Measurements from ENCODE around the gene EPB41L3. TPM values are rescaled to one million over a fixed set of nuclear protein-coding genes. Genes with fewer than 3 reads are reported as not detected.

Gene EPB41L3
- total RNA-seq, 1 experiment from 2014 or later, result 0.36 TPM

- ChIA-PET POLR2A (no interaction called here), CTCF (no interaction called here)
- TF ChIP-seq, protein P1, sequence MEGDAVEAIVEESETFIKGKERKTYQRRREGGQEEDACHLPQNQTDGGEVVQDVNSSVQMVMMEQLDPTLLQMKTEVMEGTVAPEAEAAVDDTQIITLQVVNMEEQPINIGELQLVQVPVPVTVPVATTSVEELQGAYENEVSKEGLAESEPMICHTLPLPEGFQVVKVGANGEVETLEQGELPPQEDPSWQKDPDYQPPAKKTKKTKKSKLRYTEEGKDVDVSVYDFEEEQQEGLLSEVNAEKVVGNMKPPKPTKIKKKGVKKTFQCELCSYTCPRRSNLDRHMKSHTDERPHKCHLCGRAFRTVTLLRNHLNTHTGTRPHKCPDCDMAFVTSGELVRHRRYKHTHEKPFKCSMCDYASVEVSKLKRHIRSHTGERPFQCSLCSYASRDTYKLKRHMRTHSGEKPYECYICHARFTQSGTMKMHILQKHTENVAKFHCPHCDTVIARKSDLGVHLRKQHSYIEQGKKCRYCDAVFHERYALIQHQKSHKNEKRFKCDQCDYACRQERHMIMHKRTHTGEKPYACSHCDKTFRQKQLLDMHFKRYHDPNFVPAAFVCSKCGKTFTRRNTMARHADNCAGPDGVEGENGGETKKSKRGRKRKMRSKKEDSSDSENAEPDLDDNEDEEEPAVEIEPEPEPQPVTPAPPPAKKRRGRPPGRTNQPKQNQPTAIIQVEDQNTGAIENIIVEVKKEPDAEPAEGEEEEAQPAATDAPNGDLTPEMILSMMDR (IDR thresholded peaks at IDR 0.05), result no peak
- TF ChIP-seq, protein P2, sequence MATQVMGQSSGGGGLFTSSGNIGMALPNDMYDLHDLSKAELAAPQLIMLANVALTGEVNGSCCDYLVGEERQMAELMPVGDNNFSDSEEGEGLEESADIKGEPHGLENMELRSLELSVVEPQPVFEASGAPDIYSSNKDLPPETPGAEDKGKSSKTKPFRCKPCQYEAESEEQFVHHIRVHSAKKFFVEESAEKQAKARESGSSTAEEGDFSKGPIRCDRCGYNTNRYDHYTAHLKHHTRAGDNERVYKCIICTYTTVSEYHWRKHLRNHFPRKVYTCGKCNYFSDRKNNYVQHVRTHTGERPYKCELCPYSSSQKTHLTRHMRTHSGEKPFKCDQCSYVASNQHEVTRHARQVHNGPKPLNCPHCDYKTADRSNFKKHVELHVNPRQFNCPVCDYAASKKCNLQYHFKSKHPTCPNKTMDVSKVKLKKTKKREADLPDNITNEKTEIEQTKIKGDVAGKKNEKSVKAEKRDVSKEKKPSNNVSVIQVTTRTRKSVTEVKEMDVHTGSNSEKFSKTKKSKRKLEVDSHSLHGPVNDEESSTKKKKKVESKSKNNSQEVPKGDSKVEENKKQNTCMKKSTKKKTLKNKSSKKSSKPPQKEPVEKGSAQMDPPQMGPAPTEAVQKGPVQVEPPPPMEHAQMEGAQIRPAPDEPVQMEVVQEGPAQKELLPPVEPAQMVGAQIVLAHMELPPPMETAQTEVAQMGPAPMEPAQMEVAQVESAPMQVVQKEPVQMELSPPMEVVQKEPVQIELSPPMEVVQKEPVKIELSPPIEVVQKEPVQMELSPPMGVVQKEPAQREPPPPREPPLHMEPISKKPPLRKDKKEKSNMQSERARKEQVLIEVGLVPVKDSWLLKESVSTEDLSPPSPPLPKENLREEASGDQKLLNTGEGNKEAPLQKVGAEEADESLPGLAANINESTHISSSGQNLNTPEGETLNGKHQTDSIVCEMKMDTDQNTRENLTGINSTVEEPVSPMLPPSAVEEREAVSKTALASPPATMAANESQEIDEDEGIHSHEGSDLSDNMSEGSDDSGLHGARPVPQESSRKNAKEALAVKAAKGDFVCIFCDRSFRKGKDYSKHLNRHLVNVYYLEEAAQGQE (IDR thresholded peaks at IDR 0.05; ENCODE audit: insufficient read depth in 1 of 2, low read depth in 2 of 2, low read length in 1 of 2), result no peak
- TF ChIP-seq SIN3A (IDR thresholded peaks at IDR 0.05; ENCODE audit: borderline replicate concordance, insufficient read depth, low read depth, low read length) (no peak), POLR2AphosphoS5 (IDR thresholded peaks at IDR 0.05; ENCODE audit: low read depth, low read length) (no peak), TCF7L2 (IDR thresholded peaks at IDR 0.05; ENCODE audit: low read depth, low read length) (no peak)
- Histone ChIP-seq H3K9me3 (ENCODE audit: control insufficient read depth, insufficient read depth, low read depth, low read length) (no peaks in the 10 kb centered on the region), H3K36me3 (ENCODE audit: control insufficient read depth, insufficient read depth, low read length) (no peaks in the 10 kb centered on the region), H3K27ac (ENCODE audit: low read length) (no peak overlapping the region), H3K27me3 (ENCODE audit: control insufficient read depth, insufficient read depth, low read length) (no peaks in the 10 kb centered on the region; the same call in 1 of the 2 replicates), H3K4me1 (ENCODE audit: control insufficient read depth, insufficient read depth, low read length) (no peaks in the 10 kb centered on the region), H3K4me3 (ENCODE audit: low read depth in 2 of 2, low read length in 2 of 2) (no peak overlapping the region)
- intact Hi-C loops (cut with micrococcal nuclease; ENCODE audit: unreplicated experiment), result no loop called here
- BruUV-seq (replicated peaks), result no TSS peak
- DNase-seq (ENCODE audit: low read depth, low spot score) (no peak), ATAC-seq (no peak)
- in situ Hi-C loops (cut with HindIII; ENCODE audit: low pct_unique_long_range_greater_than_20kb, low sequenced_read_pairs), result no loop called here
Observed at GRCh38 chr18:5519448-5520298, 24.1 kb downstream of the EPB41L3 start.

DNA sequence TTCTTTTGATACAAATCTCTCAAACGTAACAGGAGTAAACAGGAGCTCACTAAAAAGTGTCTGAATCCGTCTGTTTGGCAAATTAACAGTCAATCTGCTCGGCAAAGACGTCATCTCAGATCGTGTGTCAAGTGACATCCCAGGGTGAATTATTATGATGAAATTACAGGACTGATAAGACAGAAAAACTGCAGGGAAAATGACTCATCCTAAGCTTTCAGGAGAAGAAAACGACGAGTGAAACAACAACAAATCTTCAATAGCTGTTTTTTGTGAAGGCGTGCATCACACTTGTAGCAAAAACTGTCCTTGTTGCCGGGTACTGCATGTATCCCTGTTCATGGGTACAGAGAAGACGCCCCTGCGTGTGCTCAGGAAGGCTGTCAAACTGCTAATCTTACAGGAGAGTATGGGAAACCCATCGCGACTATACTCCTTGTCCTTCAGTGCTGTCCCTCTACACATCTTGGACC is 24.9 kb downstream of the EPB41L3 start:
- CTCF ChIA-PET, result no interaction called here
- Histone ChIP-seq H3K27me3 (ENCODE audit: control insufficient read depth, insufficient read depth, low read length) (no peaks in the 10 kb centered on the region; the same call in 1 of the 2 replicates), H3K9me3 (ENCODE audit: control insufficient read depth, insufficient read depth, low read depth, low read length) (no peaks in the 10 kb centered on the region), H3K36me3 (ENCODE audit: control insufficient read depth, insufficient read depth, low read length) (no peaks in the 10 kb centered on the region), H3K4me3 (ENCODE audit: low read depth in 2 of 2, low read length in 2 of 2) (no peak overlapping the region), H3K27ac (ENCODE audit: low read length) (no peak overlapping the region), H3K4me1 (ENCODE audit: control insufficient read depth, insufficient read depth, low read length) (no peaks in the 10 kb centered on the region)
- POLR2A ChIA-PET, result no interaction called here
- no TSS peak for BruUV-seq (replicated peaks)
- no peak for DNase-seq (ENCODE audit: low read depth, low spot score)
- in situ Hi-C loops (cut with HindIII; ENCODE audit: low pct_unique_long_range_greater_than_20kb, low sequenced_read_pairs) (no loop called here), intact Hi-C loops (cut with micrococcal nuclease; ENCODE audit: unreplicated experiment) (no loop called here)
- TF ChIP-seq, protein P1 (IDR thresholded peaks at IDR 0.05), result no peak
- TF ChIP-seq, protein P2 (IDR thresholded peaks at IDR 0.05; ENCODE audit: insufficient read depth in 1 of 2, low read depth in 2 of 2, low read length in 1 of 2), result no peak
- TF ChIP-seq TCF7L2 (IDR thresholded peaks at IDR 0.05; ENCODE audit: low read depth, low read length) (no peak), SIN3A (IDR thresholded peaks at IDR 0.05; ENCODE audit: borderline replicate concordance, insufficient read depth, low read depth, low read length) (no peak), POLR2AphosphoS5 (IDR thresholded peaks at IDR 0.05; ENCODE audit: low read depth, low read length) (no peak)
- no peak for ATAC-seq
